Subcutaneous adipose tissue (tissue), 4 donors: ENCODE results near the gene P2RX1. TPM values are rescaled to one million over a fixed set of nuclear protein-coding genes. Genes with fewer than 3 reads are reported as not detected.

Experiments used
- total RNA-seq, 4 donors: library from RNA; depleted of rRNA; stranded (reverse); fragments of >200 nt; gene quantifications; one replicate each; pipeline ENCODE4 v1.1.0, GENCODE V29; 2016
- TF ChIP-seq, protein P1 (sequence below): fragments of 450-650 bp; IDR thresholded peaks from one replicate; pipeline ENCODE4 v1.5.1; 2016; ENCODE audit warnings: low read depth, mild to moderate bottlenecking, control low read depth, antibody characterized with exemption, moderate library complexity

Gene P2RX1
- total RNA-seq, 4 donors from 2014 or later: 0.94 to 9.3 (median 1.8) TPM

DNA sequence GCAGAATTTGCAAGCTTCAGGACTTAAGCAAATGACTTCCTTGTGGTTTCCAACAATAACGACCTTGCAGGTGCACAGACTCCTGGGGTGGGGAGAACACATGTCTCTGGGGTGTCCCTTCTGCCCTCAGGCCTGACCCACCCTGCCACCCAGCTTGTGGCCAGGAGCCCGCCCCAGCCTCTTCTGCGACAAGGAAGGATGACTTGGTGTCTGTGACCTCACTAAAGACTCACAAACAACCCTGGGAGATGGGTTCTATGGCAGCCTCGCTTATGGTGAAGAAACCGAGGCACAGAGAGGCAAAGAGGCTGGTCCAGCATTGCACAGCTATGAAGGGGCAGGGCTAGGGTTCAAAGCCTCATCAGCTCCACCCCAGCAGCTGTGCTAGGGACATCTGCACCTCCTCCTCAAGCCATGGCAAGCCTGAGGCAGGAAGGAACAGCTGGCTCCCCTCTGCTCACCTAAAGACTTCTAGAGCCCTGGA, 45.3 kb upstream of the P2RX1 start:
- TF ChIP-seq, protein P1, sequence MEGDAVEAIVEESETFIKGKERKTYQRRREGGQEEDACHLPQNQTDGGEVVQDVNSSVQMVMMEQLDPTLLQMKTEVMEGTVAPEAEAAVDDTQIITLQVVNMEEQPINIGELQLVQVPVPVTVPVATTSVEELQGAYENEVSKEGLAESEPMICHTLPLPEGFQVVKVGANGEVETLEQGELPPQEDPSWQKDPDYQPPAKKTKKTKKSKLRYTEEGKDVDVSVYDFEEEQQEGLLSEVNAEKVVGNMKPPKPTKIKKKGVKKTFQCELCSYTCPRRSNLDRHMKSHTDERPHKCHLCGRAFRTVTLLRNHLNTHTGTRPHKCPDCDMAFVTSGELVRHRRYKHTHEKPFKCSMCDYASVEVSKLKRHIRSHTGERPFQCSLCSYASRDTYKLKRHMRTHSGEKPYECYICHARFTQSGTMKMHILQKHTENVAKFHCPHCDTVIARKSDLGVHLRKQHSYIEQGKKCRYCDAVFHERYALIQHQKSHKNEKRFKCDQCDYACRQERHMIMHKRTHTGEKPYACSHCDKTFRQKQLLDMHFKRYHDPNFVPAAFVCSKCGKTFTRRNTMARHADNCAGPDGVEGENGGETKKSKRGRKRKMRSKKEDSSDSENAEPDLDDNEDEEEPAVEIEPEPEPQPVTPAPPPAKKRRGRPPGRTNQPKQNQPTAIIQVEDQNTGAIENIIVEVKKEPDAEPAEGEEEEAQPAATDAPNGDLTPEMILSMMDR: no peak

DNA sequence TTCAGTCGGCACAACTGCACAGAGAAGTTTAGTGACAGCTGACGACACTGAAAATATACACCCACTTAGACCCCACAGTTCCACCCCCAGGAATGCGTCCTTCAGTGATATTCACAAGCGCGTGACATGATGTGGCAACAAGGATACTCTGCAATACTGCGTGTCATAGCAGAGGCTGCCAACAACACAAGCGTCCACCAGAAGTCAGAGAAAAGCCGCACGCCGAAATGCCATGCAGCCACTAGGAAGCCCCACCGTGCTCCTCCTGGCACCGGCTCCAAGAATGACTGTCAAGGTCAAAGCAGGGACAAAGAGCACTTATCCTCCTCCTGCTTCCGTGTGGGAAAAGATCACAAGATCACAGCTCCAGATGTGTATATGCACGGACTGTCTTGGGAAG, 44.5 kb upstream of the P2RX1 start:
- TF ChIP-seq, protein P1: no peak

DNA sequence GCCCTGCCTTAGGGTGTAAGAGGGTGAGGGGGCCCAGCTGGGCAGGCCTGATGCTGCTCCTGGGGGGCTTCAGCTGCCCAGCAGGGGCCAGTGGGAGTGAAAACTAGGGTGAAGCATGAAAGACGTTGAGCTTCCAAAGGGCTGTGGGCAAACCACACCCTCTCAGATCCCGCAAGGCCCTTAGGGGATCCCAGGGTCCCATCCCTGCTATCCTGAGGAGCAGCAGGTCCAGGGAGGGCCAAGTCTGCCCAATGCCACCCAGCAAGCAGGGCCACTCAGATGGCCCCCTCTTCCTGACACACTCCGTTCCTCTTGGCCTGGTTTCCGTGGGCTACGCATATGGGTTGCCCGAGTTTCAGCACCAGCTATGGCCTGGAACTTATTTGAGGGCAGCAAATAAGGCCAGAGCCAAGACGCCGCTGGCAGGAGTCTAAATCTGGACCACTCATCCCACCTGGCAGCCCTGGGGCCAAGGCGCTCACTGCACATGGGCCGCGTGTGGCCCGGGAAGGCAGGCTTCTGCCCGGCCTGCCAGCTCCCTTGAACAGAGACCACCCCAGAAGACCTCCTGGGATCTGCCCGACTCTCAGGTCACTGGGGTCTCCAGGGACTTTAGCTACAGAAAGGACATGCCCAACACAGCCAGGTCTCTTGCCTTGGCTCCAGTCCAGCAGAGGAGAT, 43.8 kb upstream of the P2RX1 start:
- TF ChIP-seq, protein P1: no peak

DNA sequence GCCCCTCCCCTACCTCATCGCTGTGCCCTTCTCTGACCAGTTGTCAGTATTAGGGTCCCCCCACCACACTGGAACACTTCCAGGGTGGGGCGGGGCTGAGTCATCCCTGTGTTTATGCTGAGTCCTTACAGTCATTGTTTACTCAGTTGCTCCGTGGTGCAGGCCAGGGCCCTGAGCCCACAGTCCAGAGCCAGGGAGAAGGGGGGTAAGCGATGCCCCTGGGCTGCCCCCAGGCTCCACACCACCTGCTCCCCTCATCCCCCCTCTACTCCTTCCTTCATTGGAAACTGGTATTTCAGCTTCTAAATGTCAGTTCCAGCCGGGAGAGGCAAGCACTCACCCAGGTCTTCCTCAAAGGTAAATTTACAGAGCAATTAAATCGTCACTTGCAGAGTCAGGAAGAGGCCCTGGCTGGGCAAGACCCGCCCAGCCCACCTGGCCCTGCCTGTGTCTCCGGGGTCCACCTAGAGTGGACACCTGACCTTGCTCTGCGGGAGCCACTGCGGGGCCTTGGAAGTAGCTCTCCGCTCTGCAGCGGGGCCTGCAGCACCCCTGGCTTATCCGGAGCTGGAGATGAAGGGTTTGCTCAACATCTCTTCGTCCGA, 43.1 kb upstream of the P2RX1 start:
- TF ChIP-seq, protein P1: no peak

DNA sequence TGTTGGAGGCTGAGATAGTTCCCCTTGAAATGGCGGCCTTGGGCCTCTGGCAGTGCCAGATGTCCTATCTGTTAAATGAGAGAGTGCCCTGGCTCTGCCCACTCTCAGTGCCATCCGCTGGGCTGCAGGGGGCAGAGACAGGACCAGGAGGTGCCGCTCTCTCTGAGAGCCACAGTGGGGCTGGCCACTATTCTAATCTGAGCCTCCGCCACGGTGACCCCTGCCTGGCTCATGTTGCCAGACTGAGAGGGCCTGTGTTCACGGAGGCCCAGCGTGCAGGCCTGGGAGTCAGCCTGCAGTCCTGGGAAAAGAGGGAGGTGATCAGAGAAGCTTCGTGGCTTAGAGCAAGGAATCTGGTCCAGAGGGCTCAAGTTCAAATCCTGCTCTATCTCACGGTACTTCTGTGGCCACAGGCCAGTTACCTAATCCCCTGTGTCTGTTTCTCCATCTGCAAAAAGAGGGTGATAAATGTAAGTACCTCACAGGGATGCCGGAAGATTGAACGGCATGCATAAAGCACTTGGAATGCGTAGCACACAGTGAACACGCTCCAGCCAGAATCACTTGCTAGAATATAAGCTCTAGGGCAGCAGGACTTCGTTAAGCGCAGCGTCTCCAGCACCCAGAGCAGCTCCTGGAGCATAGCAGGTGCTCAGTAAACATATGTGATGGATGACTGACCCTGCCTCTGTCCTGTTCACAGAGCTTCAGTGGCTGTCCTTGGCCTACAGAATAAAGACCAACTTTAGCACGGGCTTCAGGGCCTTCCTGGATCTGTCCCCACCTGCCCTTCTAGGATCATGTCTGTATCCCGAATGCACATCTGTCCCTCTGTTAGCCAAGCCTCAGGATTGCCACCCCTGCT, 41.7 kb upstream of the P2RX1 start:
- TF ChIP-seq, protein P1: no peak

DNA sequence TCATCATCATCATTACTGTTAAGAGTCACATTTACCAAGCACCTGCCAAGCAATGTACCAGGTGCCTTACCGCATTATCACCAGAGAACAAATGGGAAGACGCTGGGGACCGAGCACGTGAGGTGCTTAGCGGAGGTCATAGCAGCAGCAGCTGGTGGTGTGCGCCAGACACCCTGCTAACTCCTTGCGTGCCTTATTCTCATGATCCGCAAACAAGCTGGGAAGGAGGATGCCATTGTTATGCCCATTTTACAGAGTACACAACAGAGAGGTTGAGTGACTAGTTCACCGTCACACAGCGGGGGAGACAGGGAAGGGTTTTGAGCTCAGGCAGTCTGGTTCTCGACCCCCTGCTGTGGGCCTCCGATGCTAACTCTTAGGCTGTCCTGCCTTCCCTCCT, 40.7 kb upstream of the P2RX1 start:
- TF ChIP-seq, protein P1: no peak
